Vagina (tissue), 2 donors: ENCODE results near the gene ASB18.

Source experiments
- CTCF ChIP-seq, 3 experiments: fragments of 450-650 bp in 2 of 3; fragments of 200-600 bp in 1 of 3; sonication (generic) in 1 of 3; IDR thresholded peaks; one replicate each; pipeline ENCODE4 v1.5.1; 2017 to 2019; ENCODE audit warnings: antibody characterized with exemption in 3 of 3, mild to moderate bottlenecking in 2 of 3, moderate library complexity in 2 of 3
- POLR2A ChIP-seq, 2 donors: fragments of 450-650 bp; IDR thresholded peaks; one replicate each; pipeline ENCODE4 v1.6.1; 2017; ENCODE audit warnings: antibody characterized with exemption in 2 of 2, mild to moderate bottlenecking in 2 of 2, moderate library complexity in 2 of 2

GRCh38 chr2:236241181-236242056 is 22.8 kb downstream of the ASB18 start:
- TF ChIP-seq CTCF (IDR thresholded peaks at IDR 0.05) (no peak), POLR2A (IDR thresholded peaks at IDR 0.05) (no peak)
